ENCODE measurements around the gene CCDC57.
"Not testable (repeated sequence)": the region's sequence is repeated elsewhere in the genome, so short reads cannot be mapped to it uniquely, and the experiment has no call there.

The CCDC57 gene

DNA sequence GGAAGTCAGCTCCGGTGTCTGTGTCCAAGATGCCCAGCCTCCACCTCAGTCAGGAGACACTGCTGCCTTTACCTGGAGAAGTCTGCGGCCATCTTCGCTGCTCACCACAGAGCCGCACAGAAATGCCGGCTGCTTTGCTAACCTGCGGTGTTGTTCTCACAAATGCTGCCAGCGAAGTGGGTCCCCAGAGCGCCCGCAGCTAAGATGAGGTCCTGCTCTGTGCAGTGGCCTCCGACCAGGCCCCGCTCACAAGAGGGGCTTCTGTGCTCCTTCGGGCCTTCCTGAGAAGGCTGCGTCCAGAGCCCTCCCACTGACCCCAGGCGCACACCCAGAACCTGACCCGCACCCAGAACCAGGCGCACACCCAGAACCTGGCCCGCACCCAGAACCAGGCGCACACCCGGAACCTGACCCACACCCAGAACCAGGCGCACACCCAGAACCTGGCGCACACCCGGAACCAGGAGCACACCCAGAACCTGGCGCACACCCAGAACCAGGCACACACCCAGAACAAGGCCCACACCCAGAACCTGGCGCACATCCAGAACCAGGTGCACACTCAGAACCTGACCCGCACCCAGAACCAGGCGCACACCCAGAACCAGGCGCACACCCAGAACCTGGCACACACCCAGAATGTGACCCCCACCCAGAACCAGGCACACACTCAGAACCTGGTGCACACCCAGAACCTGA, 63.1 kb downstream of the CCDC57 start:
- no peak for DNase-seq

DNA sequence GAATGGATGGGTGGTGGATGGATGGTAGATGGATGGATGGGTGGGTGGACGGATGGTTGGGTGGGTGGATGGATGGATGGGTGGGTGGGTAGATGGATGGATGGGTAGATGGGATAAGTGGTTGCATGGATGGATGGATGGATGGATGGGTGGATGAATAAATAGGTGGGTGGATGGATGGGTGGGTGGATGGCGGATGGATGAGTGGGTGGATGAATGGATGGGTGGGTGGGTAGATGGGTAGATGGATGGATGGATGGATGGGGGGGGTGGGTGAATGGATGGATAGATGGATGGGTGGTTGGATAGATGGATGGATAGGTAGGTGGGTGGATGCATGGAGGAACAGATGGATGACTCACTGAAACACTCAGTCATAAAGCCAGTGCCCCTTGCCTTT, 63.6 kb downstream of the CCDC57 start:
- DNase-seq, result no peak

DNA sequence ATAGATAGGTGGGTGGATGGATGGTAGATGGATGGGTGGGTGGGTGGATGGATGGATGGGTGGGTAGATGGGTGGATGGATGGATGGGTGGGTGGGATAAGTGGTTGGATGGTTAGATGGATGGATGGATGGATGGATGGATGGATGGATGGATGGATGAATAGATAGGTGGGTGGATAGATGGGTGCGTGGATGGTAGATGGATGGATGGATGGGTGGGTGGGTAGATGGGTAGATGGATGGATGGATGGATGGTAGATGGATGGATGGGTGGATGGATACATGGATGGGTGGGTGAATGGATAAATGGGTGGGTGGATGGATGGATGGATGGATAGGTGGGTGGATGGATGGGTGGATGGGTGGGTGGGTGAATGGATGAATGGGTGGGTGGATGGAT, 64.6 kb downstream of the CCDC57 start:
- DNase-seq, result no peak

DNA sequence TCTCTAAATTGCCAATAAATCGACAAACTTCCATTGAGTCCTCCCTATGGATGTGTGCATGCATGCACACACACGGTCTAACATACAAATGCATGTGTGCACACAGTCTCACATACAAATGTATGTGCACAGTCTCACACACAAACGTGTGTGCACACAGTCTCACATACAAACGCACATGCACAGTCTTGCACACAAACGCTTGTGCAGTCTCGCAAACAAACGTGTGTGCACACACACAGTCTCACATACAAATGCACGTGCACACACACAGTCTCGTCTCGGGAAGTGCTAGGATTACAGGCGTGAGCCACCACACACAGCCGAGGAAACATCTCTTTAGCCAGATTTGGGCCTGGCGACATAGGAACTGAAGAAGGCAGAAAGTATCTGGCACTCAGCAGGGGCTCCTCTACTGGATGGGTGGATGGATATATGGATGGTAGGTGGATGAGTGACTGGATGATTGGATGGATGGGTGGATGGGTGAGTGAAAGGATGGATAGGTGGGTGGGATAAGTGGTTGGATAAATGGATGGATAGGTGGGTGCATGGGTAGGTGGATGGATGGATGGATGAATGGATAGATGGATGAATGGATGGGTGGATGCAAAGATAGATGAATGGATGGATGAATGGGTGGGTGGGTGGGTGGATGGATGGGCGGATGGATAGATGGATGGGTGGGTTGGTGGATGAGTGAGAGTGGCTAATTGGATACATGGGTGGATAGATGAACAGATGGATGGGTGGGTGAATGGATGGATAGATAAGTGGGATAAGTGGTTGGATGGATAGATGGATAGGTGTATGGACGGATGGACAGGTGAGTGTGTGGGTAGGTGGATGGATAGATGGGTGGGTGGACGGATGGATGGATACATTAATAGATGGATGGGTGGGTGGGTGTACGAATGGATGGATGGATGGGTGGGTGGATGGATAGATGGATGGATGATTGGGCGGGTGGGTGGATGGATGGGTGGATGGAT, 65.7 kb downstream of the CCDC57 start:
- no peak for DNase-seq

DNA sequence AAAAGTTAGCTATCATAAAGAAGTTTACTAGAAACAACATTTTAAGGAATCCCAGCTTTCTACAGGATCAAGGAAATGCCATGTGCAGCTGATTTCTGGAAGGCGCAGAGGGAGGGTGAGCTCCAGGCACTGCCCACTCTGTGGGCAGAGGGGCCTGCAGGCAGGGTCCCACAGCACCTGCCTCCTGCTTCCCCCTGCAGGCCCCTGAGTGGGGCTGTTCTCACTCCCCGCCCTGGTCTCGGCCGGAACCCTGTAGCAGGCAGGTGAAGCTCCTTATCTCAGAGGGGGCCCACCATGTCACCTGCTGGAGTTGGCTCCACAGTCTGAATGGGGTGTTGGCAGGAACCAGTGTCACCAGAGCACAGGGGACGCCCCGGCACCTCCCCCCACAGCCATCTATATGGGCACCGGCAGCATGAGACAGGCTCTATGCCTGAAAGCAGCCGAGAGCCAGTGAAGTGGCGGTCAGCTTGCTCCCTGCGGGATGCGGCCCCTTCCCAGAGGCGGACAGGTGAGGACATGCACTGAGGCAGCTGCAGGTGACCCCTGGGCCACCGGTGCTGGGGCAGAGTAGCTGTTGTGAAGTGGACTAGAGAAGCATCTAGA, 67.0 kb downstream of the CCDC57 start:
- DNase-seq, result no peak

DNA sequence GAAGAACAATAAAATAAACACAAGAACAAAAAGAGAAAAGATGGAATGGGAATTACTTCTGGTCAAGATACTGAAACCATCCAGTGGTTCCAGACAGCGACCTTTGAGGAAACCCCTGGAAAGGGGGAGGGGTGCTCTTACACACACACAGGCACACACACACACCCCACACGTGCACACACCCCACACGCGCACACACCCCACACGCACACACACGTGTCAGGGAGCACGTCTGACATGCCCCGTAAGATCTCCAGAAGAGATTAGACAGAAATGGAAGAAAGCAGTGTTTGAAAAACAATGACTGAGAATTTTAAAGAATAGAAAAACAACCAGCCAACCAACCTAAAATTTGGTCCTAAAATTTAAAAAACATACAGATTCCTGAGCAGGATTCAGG, 69.3 kb downstream of the CCDC57 start:
- no peak for DNase-seq

DNA sequence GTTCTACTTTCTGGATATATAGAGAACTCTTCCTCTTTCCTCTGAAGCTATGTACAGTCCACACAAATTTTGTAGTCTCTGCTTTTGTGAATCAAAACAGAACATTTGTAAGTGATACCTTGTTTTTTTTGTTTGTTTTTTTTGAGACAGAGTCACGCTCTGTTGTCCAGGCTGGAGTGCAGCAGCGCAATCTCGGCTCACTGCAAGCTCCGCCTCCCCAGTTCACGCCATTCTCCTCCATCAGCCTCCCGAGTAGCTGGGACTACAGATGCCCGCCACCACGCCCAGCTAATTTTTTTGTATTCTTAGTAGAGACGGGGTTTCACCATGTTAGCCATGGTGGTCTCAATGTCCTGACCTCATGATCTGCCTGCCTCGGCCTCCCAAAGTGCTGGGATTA, 72.7 kb downstream of the CCDC57 start:
- not testable (repeated sequence) for DNase-seq

DNA sequence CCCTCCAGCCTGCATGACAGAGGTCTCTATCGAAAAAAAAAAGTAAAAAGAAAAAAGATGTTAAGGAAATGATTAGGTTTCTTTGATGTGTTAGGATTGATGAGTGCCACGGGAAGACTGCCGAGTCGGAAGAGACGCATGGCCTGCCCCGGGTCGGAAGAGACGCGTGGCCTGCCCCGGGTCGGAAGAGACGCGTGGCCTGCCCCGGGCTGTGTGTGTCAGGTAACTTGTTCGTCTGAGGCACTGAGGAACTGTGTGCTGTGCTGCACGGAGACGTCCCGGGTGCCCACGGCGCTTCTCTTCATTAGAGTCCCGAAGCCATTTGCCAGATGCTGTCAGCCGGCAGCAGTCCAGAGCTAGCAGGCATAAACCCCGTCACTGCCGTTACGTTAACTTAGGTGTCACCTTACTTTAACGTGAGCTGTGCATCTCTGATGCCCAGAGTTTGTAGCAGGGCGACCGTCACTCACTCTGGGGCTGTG, 74.1 kb downstream of the CCDC57 start:
- DNase-seq, result no peak

DNA sequence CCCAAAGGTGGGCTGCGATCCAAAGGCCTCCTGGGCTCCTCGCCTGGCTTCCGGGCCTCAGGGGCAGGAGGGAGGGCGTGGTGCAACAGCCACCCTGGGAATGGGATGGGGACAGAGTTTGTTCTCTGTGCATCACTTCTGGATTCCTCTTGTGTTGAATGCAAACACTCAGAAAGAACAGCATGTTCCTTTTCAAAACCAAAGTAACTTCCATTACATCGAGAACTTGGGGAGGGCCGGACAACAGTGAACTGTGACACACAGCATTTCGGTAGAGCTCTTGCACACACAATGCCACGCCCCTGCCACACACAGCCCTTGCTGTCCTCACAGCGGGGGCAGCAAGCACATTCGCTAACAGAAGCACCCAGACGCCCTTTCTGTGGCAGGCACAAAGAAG, 78.5 kb downstream of the CCDC57 start:
- no peak for DNase-seq

DNA sequence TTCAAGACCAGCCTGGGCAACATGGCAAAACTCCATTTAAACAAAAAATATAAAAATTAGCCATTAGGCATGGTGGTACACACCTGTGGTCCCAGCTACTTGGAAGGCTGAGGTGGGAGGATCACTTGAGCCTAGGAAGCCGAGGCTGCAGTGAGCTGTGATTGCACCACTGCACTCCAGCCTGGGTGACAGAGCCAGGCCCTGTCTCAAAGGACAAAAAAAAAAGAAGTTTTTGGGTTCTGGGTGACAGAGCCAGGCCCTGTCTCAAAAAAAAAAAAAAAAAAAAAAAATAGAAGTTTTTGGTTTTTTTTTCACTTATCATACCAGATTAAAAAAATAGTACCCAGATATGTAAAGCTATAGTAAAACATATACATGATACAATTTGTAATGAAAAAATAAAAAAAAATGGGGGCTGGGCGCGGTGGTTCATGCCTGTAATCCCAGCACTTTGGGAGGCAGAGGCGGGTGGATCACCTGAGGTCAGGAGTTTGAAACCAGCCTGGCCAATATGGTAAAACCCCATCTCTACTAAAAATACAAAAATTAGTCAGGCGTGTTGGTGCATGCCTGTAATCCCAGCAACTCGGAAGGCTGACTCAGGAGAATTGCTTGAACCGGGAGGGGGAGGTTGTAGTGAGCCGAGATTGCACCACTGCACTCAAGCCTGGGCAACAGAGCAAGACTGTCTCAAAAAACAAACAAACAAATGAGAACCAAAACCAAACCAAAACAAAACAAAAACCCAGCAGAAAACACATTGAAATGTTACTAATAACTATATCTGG, 79.3 kb downstream of the CCDC57 start:
- DNase-seq, result not testable (repeated sequence)

DNA sequence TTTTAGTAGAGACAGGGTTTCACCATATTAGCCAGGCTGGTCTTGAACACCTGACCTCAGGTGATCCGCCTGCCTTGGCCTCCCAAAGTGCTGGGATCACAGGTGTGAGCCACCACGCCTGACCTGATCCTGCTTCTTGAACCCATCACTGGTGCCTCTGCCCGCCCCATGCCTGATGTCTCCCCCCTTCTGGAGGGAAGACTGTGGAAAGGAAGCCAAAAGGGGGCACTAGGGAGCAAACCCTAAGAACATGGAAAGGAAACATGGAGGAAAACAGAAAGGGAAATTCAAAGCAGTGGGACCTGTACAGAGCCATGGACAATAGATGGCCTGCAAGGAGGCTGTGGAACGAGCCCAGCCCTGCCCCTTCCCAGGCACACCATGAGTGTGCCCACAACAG, 83.5 kb downstream of the CCDC57 start:
- DNase-seq, result no peak

DNA sequence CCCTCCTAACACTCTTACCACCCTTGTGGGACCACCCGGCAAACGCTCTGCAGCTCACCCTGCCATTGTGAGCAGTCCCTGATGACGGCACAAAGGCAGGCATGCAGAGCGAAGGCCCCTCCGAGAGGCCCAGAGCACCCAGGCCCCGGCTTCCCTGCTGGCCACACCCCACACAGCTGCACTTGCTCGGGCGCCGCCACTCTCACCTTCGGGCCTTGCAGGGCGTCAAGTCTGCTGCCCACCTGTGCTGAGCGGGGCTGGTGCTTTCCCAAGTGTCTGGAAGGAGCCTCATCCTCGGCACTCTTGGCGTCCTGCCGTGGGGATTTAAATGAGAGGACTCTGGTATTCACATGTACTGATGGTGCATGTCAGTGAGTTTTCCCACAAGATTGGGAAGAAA, 84.4 kb downstream of the CCDC57 start:
- DNase-seq, result no peak

DNA sequence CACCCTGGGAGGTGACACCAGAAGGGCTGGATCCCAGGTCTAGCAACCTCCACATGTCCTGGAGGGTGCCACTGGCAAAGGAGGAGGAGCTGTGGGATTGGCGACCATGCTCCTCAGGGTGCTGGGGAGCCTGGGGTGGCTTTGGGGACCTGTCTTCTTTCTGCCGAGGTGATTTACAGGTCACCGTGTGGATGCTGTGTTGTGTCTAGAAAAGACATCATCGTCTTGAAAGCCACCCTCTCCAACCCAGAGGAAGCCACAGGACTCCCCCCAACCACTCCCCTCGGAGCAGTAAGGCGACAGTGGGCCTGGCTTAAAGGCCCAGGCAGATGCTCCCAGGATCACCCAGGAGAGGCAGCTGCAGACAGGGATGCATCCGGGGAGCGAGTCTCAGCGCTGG, 84.9 kb downstream of the CCDC57 start:
- no peak for DNase-seq

DNA sequence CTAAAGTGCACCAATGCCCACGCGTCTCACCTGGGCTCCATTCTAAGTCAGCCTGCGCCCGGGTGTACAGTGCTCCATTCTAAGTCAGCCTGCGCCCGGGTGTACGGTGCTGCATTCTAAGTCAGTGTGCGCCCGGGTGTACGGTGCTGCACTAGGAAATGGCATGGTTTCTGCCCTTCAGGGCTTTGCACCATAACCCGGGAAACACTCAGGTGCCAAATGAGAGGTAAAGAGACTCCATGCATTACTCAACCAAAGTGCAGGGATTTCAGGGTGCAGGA, 85.4 kb downstream of the CCDC57 start:
- no peak for DNase-seq

DNA sequence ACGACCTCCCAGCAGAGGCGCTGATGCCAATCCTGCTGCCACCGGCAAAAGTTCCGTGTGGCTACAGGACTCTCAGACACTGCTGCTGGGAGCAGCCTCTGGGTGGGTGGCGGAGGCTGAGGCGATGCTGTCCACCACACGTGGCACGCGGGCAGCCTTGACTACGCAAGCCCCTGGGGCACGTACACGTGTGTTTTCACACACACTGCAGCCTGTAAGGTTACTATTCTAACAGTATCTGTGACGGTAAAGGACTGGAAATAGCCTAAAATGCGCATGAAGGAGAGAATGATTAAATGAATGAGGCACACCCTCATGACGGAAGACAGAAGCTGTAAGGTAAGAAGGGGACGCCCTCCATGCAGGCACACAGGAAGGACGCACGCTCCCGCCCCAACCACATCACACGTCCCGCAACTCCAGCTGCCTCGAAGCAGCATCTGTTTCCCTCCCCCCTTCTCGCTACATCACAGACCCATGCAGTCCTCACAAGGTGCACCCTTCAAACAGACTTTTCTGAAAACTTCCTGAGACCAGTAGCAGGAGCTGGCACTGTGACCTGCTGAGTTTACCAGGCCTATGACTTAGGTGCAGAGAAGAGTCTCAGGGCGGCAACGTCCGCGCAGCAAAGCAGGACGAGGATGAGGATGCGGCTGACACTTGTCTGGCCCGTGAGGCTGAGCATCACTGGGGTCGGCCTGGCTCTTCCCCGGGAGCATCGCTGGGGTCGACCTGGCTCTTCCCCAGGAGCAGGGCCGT, 85.9 kb downstream of the CCDC57 start:
- no peak for DNase-seq

DNA sequence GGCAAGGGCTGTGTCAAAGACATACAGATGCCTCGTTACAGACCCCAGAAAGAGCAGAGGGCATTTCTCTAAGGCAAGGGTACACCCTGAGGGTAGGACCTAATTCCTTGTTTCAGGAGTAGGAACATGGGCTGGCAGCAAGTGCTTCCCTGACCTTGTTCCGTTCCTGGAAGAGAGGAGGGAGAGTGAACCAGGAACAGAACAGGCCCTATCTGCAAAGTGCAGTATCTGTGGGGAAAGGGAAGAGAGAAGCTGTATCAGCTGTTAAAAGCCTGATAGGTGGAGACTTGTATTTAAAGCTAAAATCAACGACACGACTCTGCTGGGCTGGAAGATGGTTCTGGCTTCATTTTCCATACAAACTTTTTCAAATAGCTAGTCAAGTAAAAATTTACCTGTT, 88.5 kb downstream of the CCDC57 start:
- DNase-seq, result no peak

DNA sequence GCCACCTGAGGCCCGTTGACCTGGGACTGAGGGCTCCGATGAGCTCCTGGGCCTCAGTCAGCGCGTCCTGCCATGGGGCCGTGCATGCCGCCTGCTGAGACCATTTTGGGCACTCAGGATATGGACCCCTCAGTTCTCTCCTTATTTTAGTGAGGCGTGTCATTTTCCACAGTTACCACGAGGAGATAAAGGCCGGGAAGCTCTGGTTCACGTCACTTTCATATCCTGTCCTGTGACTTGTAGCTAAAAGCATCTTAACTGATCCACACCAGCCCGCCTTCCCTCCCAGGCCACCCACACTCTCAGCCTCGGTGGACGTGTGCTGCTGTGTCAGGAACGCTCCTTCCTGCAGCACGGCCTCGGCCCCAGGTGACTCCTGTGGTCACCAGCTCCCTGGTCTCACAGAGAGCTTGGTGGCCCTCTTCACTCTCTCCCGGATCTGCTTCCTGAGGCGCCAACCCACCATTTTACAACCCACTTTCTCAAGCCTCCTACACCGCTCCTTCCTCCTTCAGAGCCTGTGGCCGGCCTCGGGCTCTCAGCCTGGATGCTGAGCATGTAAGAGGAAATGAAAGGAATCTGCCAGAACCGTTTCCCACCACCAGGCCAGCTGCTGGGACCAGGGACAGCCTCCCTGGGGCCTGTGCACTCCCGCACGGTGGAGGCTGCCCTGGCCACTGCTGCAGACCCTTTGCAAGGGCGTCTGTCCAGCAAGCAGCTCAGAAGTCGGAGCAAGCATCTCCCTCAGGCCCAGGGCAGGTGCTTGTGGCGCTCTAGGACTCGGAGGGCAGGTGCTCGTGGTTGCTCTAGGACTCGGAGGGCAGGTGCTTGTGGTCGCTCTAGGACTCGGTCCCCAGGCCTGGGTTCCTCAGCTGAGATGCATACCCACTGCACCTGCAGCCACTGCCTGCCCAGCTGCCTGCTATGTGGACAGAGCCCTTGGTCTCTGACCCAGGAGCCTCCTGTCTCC, 90.7 kb downstream of the CCDC57 start:
- DNase-seq, result no peak

DNA sequence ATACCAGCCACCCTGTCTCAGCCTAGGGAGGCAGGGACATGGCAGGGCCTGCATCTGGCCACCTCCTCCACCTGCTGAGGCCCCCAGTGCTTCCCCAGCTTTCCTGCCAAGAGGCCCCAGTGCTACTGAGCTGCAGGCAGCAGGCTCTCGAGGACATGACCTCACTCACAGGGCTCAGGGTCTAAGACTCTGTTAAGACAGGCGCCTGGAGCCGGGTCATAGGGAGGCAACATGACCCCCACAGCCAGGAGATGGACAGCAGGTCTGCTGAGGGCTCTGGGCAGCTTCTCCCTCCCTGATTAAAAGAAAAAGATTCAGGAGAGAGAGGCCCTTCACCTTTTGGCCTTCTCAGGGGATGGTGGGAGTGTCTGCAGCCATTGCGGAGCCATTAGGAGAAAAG, 91.4 kb downstream of the CCDC57 start:
- no peak for DNase-seq

DNA sequence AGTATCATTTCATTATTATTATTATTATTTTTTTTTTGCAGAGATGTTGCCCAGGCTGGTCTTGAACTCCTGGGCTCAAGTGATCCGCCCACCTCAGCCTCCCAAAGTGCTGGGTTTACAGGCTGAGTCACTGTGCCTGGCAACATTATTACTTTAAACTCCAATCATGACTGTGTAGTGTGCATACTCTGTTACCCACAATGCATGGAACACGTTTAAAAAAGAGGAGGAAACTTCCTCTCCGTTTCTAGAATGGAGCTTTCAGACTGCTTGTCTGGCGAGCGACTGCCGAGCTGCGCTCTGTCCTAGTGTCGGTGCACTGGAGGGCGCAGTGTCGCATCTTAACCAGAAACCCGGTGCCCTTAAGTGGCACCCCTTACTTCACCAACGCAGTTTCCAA, 92.5 kb downstream of the CCDC57 start:
- DNase-seq, result no peak

DNA sequence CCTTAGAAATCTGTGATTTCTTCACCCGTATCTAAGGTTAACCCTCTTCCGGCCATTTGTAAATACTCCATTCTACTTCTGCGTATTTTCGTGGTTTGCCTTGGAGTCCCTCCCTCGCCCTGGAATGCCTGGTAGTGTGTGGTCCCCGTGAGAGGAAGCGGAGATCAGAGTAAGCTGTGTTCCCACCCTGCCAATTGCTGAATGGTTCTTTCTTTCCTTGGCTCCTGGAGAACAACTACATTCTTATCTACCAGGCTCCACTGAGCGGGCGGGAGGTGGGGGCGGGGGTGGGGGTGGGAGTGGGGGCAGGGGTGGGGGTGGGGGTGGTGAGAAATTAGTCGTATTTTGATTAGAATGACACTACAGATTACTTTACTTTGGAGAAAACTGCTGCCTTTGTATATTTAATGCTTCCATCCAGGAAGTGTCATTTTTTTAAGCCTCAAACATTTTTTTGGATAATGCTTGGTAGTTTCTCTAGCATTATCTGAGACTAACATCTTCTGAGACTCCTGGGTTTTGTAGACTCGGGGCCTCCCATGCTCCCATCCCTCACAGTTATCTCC, 93.7 kb downstream of the CCDC57 start:
- peak; percentile 4 for DNase-seq

Measured in retina (tissue), 1 donor.